Measurements from ENCODE around the gene PAQR4. TPM values are rescaled to one million over a fixed set of nuclear protein-coding genes. Genes with fewer than 3 reads are reported as not detected.

Gene PAQR4
- polyA plus RNA-seq, 1 of the 3 experiments (the other 2 are of a cell fraction): 8.8 TPM

- H3K27ac ChIP-seq (ENCODE audit: low read depth in 2 of 2, low read length in 1 of 2): no peak overlapping the region
- TF ChIP-seq MAX (IDR thresholded peaks at IDR 0.05; ENCODE audit: low read depth): no peak
- TF ChIP-seq ZBTB33 (IDR thresholded peaks at IDR 0.05; ENCODE audit: borderline replicate concordance, low read depth): no peak
- TF ChIP-seq USF1 (IDR thresholded peaks at IDR 0.05; ENCODE audit: borderline replicate concordance, low read depth): no peak
- no peak for TF ChIP-seq RAD21 (IDR thresholded peaks at IDR 0.05; ENCODE audit: low read length)
- TF ChIP-seq JUND (IDR thresholded peaks at IDR 0.05): no peak
- TF ChIP-seq PBX3 (IDR thresholded peaks at IDR 0.05): no peak
- no peak for TF ChIP-seq SMC3 (IDR thresholded peaks at IDR 0.05; ENCODE audit: low read depth, low read length)
- no peak for TF ChIP-seq CTCF (IDR thresholded peaks at IDR 0.05)
- H3K36me3 ChIP-seq (replicated peaks in 1 of 2; ENCODE audit: control insufficient read depth in 1 of 2, insufficient read depth in 2 of 2, low read length in 1 of 2): no peaks in the 10 kb centered on the region
- H3K4me3 ChIP-seq (ENCODE audit: low read depth in 2 of 2, low read length in 1 of 2): no peak overlapping the region
- H3K9ac ChIP-seq: no peak overlapping the region
- no peak for DNase-seq
- WGBS (ENCODE audit: low lambda C conversion rate): 93% methylated on average over 8 of the region's 15 CpGs
- H3K4me1 ChIP-seq (ENCODE audit: control insufficient read depth in 1 of 2, insufficient read depth in 2 of 2, low read depth in 1 of 2, low read length in 1 of 2): peaks cover 0 to 31% of the 10 kb centered on the region in 2 experiments; a peak in 1 of 4 replicates
- H3K79me2 ChIP-seq (ENCODE audit: insufficient read depth): peaks cover 7% of the 10 kb centered on the region; the same call in 1 of the 2 replicates
- H3K27me3 ChIP-seq (ENCODE audit: insufficient read depth): no peaks in the 10 kb centered on the region
- ChIA-PET POLR2A (interaction anchor here (0.9 kb wide), 1 partner anchor 8 kb away, joined by 4 read pairs; no protein-coding TSS in a partner anchor), CTCF (interaction anchor here (0.8 to 2.3 kb wide), 4 partner anchors 9 to 59 kb away, joined by 3 to 7 read pairs (median 4); no protein-coding TSS in a partner anchor)
- no peaks in the 10 kb centered on the region for H3K9me3 ChIP-seq
- H3K4me2 ChIP-seq: no peak overlapping the region
- H3F3A ChIP-seq (replicated peaks; ENCODE audit: insufficient read depth): peaks cover 8% of the 10 kb centered on the region
- peaks cover 31% of the 10 kb centered on the region; the same call in 1 of the 2 replicates for H4K20me1 ChIP-seq (ENCODE audit: insufficient read depth)
- H2AFZ ChIP-seq (ENCODE audit: low read depth): no peak overlapping the region
- no peaks in the 10 kb centered on the region for H3K9me2 ChIP-seq
These were observed 5.3 kb downstream of the PAQR4 start for GRCh38 chr16:2974319-2975056.

All from SK-N-SH (cell line).